Right atrium auricular region (tissue), 2 donors: Measurements from ENCODE around the gene RNPS1. TPM values are rescaled to one million over a fixed set of nuclear protein-coding genes. Genes with fewer than 3 reads are reported as not detected.
"Not testable (repeated sequence)": the region's sequence is repeated elsewhere in the genome, so short reads cannot be mapped to it uniquely, and the experiment has no call there.

Experiments
- DNase-seq: peaks from one replicate; pipeline ENCODE4 v3.0.0-alpha.2; 2019; ENCODE audit warnings: low spot score
- H3K27ac ChIP-seq, 2 donors: fragments of 200-600 bp; sonication (generic); 1 replicate in 1 of 2; 2 replicates in 1 of 2; pipeline ENCODE4 v1.5.1; 2016 to 2019
- H3K27me3 ChIP-seq, 2 donors: fragments of 200-600 bp; sonication (generic); one replicate each; pipeline versions ENCODE4 v1.5.1 to v1.6.0; 2017 to 2019
- H3K36me3 ChIP-seq: fragments of 200-600 bp; sonication (generic); one replicate; pipeline ENCODE4 v1.5.1; 2016
- H3K4me1 ChIP-seq, 2 donors: fragments of 200-600 bp; sonication (generic); one replicate each; pipeline versions ENCODE4 v1.5.1 to v1.6.0; 2017 to 2019
- H3K4me3 ChIP-seq, 2 donors: fragments of 200-600 bp; sonication (generic); 1 replicate in 1 of 2; 2 replicates in 1 of 2; pipeline ENCODE4 v1.5.1; 2017 to 2019; ENCODE audit warnings: mild to moderate bottlenecking in 1 of 2, moderate library complexity in 1 of 2
- H3K9me3 ChIP-seq, 2 donors: fragments of 200-600 bp; sonication (generic); one replicate each; pipeline ENCODE4 v1.5.1; 2019
- CTCF ChIP-seq, 2 donors: fragments of 200-600 bp; sonication (generic); IDR thresholded peaks; one replicate each; pipeline ENCODE4 v1.5.1; 2019; ENCODE audit warnings: antibody characterized with exemption in 2 of 2
- total RNA-seq, 2 donors: library from RNA; depleted of rRNA; stranded (reverse); fragments of >200 nt; gene quantifications; one replicate each; pipeline ENCODE4 v1.1.0, GENCODE V29; 2016

Gene RNPS1
- total RNA-seq, 2 donors from 2014 or later = 93.6 to 124 TPM

- DNase-seq = no peak
- TF ChIP-seq CTCF (IDR thresholded peaks at IDR 0.05) = no peak
- H3K9me3 ChIP-seq = no peaks in the 10 kb centered on the region
- no peaks in the 10 kb centered on the region for H3K27me3 ChIP-seq
- peaks cover 49% of the 10 kb centered on the region for H3K36me3 ChIP-seq
- no peak overlapping the region for H3K27ac ChIP-seq
- H3K4me1 ChIP-seq = peaks cover 0 to 4% of the 10 kb centered on the region in 2 donors
- H3K4me3 ChIP-seq = no peak overlapping the region
Observed at GRCh38 chr16:2244926-2245795, 22.8 kb downstream of the RNPS1 start.

GRCh38 chr16:2244301-2244700 lies 23.6 kb downstream of the RNPS1 start:
- no peak overlapping the region for H3K4me3 ChIP-seq
- no peak for DNase-seq

GRCh38 chr16:2243781-2244180 lies 24.1 kb downstream of the RNPS1 start:
- H3K27ac ChIP-seq = no peak overlapping the region
- no peaks in the 10 kb centered on the region for H3K4me1 ChIP-seq
- peaks cover 49% of the 10 kb centered on the region for H3K36me3 ChIP-seq
- TF ChIP-seq CTCF (IDR thresholded peaks at IDR 0.05) = no peak
- no peak for DNase-seq
- no peaks in the 10 kb centered on the region for H3K27me3 ChIP-seq
- no peaks in the 10 kb centered on the region for H3K9me3 ChIP-seq
- no peak overlapping the region for H3K4me3 ChIP-seq

More at GRCh38 chr16:2244301-2244700, 23.6 kb downstream of the RNPS1 start:
- Histone ChIP-seq H3K27me3 (no peaks in the 10 kb centered on the region), H3K4me1 (no peaks in the 10 kb centered on the region), H3K9me3 (no peaks in the 10 kb centered on the region), H3K27ac (no peak overlapping the region), H3K36me3 (peaks cover 49% of the 10 kb centered on the region)
- TF ChIP-seq CTCF (IDR thresholded peaks at IDR 0.05) = no peak

GRCh38 chr16:2243031-2243528 lies 24.8 kb downstream of the RNPS1 start:
- Histone ChIP-seq H3K27ac (no peak overlapping the region), H3K4me1 (peaks cover 0 to under 1% of the 10 kb centered on the region in 2 donors), H3K4me3 (no peak overlapping the region), H3K36me3 (peaks cover 49% of the 10 kb centered on the region), H3K27me3 (no peaks in the 10 kb centered on the region), H3K9me3 (no peaks in the 10 kb centered on the region)
- no peak for DNase-seq
- no peak for TF ChIP-seq CTCF (IDR thresholded peaks at IDR 0.05)

- peaks cover 49% of the 10 kb centered on the region for H3K36me3 ChIP-seq
- H3K4me1 ChIP-seq = peaks cover 0 to 6% of the 10 kb centered on the region in 2 donors
- H3K27ac ChIP-seq = no peak overlapping the region
- H3K4me3 ChIP-seq = no peak overlapping the region
- H3K9me3 ChIP-seq = no peaks in the 10 kb centered on the region
- no peaks in the 10 kb centered on the region for H3K27me3 ChIP-seq
- no peak for DNase-seq
- TF ChIP-seq CTCF (IDR thresholded peaks at IDR 0.05) = no peak
Observed at GRCh38 chr16:2242598-2242997, 25.3 kb downstream of the RNPS1 start.

GRCh38 chr16:2240331-2240730 lies 27.6 kb downstream of the RNPS1 start:
- not testable (repeated sequence) for H3K4me3 ChIP-seq, H3K27me3 ChIP-seq, H3K9me3 ChIP-seq, DNase-seq, H3K27ac ChIP-seq
- Histone ChIP-seq H3K36me3 (peaks cover 40% of the 10 kb centered on the region), H3K4me1 (peaks cover 0 to 25% of the 10 kb centered on the region in 2 donors)
